ENCODE data around the gene TMEM131. TPM values are rescaled to one million over a fixed set of nuclear protein-coding genes. Genes with fewer than 3 reads are reported as not detected.

Gene TMEM131
- total RNA-seq, 1 experiment from 2014 or later, result 29.6 TPM

DNA sequence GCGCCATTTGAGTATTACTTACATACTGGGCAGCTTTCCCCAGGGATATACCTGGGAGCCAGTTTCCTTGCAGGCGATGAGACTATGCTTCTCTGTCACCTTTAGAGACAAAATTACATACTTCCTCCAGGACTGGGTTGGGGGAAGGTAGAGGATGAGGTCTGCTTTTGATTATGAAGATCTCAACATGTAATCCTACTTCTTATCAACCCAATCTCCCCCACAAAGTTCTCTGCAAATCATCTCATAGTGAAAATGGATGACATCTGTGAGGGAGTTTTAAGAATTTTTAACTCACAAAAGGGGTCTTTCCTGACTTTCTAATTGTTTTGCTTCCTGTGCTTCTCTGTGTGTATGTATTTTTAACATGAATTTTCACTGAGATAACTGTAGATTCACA is 81.9 kb downstream of the TMEM131 start:
- POLR2A ChIA-PET (ENCODE audit: unreplicated experiment), result no interaction called here
- no peak for DNase-seq
- Histone ChIP-seq H3K9me3 (ENCODE audit: insufficient read depth, low read depth) (peaks cover 4% of the 10 kb centered on the region), H4K20me1 (ENCODE audit: insufficient read depth) (peaks cover 3% of the 10 kb centered on the region; the same call in 1 of the 2 replicates), H3K79me2 (ENCODE audit: low read depth) (peaks cover 38% of the 10 kb centered on the region), H3K4me1 (replicated peaks; ENCODE audit: insufficient read depth) (no peaks in the 10 kb centered on the region), H3K4me2 (no peak overlapping the region), H3K4me3 (no peak overlapping the region), H3K27me3 (ENCODE audit: insufficient read depth, low read depth) (no peaks in the 10 kb centered on the region), H3F3A (ENCODE audit: insufficient read depth, low read depth) (no peaks in the 10 kb centered on the region), H3K36me3 (ENCODE audit: low read depth) (peaks cover 15% of the 10 kb centered on the region; the same call in 1 of the 2 replicates), H3K9me2 (ENCODE audit: insufficient read depth) (no peaks in the 10 kb centered on the region), H2AFZ (no peak overlapping the region), H3K27ac (no peak overlapping the region)
- CTCF ChIA-PET, result no interaction called here
- intact Hi-C loops (cut with micrococcal nuclease; ENCODE audit: unreplicated experiment), result no loop called here
- no peak for TF ChIP-seq EZH2 (IDR thresholded peaks at IDR 0.05; ENCODE audit: low read depth)
- TF ChIP-seq, protein P1, sequence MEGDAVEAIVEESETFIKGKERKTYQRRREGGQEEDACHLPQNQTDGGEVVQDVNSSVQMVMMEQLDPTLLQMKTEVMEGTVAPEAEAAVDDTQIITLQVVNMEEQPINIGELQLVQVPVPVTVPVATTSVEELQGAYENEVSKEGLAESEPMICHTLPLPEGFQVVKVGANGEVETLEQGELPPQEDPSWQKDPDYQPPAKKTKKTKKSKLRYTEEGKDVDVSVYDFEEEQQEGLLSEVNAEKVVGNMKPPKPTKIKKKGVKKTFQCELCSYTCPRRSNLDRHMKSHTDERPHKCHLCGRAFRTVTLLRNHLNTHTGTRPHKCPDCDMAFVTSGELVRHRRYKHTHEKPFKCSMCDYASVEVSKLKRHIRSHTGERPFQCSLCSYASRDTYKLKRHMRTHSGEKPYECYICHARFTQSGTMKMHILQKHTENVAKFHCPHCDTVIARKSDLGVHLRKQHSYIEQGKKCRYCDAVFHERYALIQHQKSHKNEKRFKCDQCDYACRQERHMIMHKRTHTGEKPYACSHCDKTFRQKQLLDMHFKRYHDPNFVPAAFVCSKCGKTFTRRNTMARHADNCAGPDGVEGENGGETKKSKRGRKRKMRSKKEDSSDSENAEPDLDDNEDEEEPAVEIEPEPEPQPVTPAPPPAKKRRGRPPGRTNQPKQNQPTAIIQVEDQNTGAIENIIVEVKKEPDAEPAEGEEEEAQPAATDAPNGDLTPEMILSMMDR (conservative IDR thresholded peaks at IDR 0.05), result no peak
- no TSS peak for BruUV-seq (replicated peaks)

DNA sequence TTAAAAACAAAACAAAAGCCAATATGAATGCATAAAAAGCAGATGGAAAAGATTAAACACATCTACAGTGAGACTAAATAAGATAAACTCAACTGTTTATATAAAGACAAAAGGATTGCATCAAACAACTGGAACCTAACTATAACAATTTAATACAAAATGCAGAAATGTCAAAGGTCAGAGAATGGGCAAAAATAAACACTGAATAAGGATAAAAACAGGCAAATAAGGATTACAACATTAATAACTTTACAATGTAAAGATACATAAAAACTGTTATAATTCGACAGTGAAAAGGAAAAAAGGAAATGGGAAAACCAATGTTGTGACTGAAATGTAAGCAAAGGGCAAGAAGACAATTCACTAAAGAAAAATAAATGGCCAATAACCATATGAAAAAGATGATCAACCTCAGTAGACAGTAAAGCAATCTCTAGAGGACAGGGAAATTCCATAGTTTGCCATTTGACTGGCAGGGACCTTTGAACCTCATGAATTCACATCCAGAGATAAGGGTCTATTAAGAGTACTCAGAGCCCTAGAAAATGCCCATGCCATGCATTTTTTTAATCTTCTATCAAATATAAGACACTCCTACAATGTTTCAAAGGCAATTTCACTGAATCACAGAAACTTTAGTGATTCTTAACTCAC is 83.7 kb downstream of the TMEM131 start:
- TF ChIP-seq, protein P1 (conservative IDR thresholded peaks at IDR 0.05), result no peak
- no peak for TF ChIP-seq EZH2 (IDR thresholded peaks at IDR 0.05; ENCODE audit: low read depth)
- no TSS peak for BruUV-seq (replicated peaks)
- POLR2A ChIA-PET (ENCODE audit: unreplicated experiment), result no interaction called here

DNA sequence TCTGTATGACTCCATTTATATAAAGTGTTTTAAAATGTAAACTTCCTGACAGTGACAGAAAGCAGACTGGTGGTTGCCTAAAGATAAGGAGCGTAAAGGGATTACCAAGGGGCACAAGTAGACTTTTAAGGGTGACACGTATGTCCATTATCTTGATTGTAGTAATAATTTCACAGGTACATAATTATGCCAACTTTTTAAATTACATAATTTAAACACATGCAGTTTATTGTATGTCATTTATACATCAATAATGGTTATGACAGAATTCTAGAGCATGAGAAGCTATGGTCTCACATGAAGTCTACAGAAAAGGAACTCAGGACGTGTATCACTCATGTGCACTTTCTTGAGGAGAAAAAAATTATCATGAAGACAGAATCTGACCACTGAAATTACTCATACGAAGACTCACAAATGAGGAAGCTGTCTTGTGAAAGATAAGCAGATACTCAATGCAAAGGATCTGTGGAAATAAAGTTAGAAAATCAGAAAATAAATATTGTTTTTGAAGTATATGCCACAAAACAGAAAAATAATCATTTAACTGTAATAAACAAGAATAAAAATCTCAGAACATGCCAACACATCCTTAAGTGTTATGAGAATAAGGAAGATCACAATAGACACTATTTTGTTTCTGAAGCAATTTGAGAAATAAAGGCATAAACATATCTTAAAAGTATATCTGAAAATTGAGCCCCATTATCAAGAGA is 84.4 kb downstream of the TMEM131 start:
- intact Hi-C loops (cut with micrococcal nuclease; ENCODE audit: unreplicated experiment), result no loop called here

More for the DNA sequence above, 83.7 kb downstream of the TMEM131 start:
- Histone ChIP-seq H3K9me2 (ENCODE audit: insufficient read depth) (no peaks in the 10 kb centered on the region), H2AFZ (no peak overlapping the region), H3K4me3 (no peak overlapping the region), H3K4me2 (no peak overlapping the region), H3K9me3 (ENCODE audit: insufficient read depth, low read depth) (no peaks in the 10 kb centered on the region; the same call in 1 of the 2 replicates), H3K36me3 (ENCODE audit: low read depth) (peaks cover 15% of the 10 kb centered on the region; the same call in 1 of the 2 replicates), H3F3A (ENCODE audit: insufficient read depth, low read depth) (no peaks in the 10 kb centered on the region), H3K4me1 (replicated peaks; ENCODE audit: insufficient read depth) (no peaks in the 10 kb centered on the region), H3K79me2 (ENCODE audit: low read depth) (peaks cover 22% of the 10 kb centered on the region), H3K27ac (no peak overlapping the region), H3K27me3 (ENCODE audit: insufficient read depth, low read depth) (no peaks in the 10 kb centered on the region), H4K20me1 (ENCODE audit: insufficient read depth) (peaks cover 3% of the 10 kb centered on the region; the same call in 1 of the 2 replicates)
- CTCF ChIA-PET, result no interaction called here
- no peak for DNase-seq
- intact Hi-C loops (cut with micrococcal nuclease; ENCODE audit: unreplicated experiment), result no loop called here

More for the DNA sequence above, 84.4 kb downstream of the TMEM131 start:
- TF ChIP-seq, protein P1 (conservative IDR thresholded peaks at IDR 0.05), result no peak
- no peak for TF ChIP-seq EZH2 (IDR thresholded peaks at IDR 0.05; ENCODE audit: low read depth)
- ChIA-PET POLR2A (ENCODE audit: unreplicated experiment) (interaction anchor here (0.5 kb wide), 1 partner anchor 65 kb away, joined by 11 read pairs; no protein-coding TSS in a partner anchor), CTCF (no interaction called here)
- DNase-seq, result no peak
- Histone ChIP-seq H3K4me3 (no peak overlapping the region), H3K27ac (no peak overlapping the region), H3F3A (ENCODE audit: insufficient read depth, low read depth) (no peaks in the 10 kb centered on the region), H3K4me2 (no peak overlapping the region), H3K4me1 (replicated peaks; ENCODE audit: insufficient read depth) (no peaks in the 10 kb centered on the region), H2AFZ (no peak overlapping the region), H4K20me1 (ENCODE audit: insufficient read depth) (peaks cover 3% of the 10 kb centered on the region; the same call in 1 of the 2 replicates), H3K27me3 (ENCODE audit: insufficient read depth, low read depth) (no peaks in the 10 kb centered on the region), H3K9me2 (ENCODE audit: insufficient read depth) (no peaks in the 10 kb centered on the region), H3K36me3 (ENCODE audit: low read depth) (peaks cover 15% of the 10 kb centered on the region; the same call in 1 of the 2 replicates), H3K9me3 (ENCODE audit: insufficient read depth, low read depth) (no peaks in the 10 kb centered on the region; the same call in 1 of the 2 replicates), H3K79me2 (ENCODE audit: low read depth) (peaks cover 16% of the 10 kb centered on the region)
- no TSS peak for BruUV-seq (replicated peaks)

Data from PC-9 (cell line).